Measurements from ENCODE around the gene WNT9A.

Gene WNT9A

GRCh38 chr1:227923353-227924167, 24.2 kb downstream of the WNT9A start:
- no peak overlapping the region for H3K27ac ChIP-seq (ENCODE audit: low read depth, low read length)
- no peak for TF ChIP-seq EZH2phosphoT487 (IDR thresholded peaks at IDR 0.05; ENCODE audit: borderline replicate concordance, low read length)
- TF ChIP-seq, protein P1, sequence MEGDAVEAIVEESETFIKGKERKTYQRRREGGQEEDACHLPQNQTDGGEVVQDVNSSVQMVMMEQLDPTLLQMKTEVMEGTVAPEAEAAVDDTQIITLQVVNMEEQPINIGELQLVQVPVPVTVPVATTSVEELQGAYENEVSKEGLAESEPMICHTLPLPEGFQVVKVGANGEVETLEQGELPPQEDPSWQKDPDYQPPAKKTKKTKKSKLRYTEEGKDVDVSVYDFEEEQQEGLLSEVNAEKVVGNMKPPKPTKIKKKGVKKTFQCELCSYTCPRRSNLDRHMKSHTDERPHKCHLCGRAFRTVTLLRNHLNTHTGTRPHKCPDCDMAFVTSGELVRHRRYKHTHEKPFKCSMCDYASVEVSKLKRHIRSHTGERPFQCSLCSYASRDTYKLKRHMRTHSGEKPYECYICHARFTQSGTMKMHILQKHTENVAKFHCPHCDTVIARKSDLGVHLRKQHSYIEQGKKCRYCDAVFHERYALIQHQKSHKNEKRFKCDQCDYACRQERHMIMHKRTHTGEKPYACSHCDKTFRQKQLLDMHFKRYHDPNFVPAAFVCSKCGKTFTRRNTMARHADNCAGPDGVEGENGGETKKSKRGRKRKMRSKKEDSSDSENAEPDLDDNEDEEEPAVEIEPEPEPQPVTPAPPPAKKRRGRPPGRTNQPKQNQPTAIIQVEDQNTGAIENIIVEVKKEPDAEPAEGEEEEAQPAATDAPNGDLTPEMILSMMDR (IDR thresholded peaks at IDR 0.05; ENCODE audit: low read depth, low read length, poor library complexity, severe bottlenecking): no peak

DNA sequence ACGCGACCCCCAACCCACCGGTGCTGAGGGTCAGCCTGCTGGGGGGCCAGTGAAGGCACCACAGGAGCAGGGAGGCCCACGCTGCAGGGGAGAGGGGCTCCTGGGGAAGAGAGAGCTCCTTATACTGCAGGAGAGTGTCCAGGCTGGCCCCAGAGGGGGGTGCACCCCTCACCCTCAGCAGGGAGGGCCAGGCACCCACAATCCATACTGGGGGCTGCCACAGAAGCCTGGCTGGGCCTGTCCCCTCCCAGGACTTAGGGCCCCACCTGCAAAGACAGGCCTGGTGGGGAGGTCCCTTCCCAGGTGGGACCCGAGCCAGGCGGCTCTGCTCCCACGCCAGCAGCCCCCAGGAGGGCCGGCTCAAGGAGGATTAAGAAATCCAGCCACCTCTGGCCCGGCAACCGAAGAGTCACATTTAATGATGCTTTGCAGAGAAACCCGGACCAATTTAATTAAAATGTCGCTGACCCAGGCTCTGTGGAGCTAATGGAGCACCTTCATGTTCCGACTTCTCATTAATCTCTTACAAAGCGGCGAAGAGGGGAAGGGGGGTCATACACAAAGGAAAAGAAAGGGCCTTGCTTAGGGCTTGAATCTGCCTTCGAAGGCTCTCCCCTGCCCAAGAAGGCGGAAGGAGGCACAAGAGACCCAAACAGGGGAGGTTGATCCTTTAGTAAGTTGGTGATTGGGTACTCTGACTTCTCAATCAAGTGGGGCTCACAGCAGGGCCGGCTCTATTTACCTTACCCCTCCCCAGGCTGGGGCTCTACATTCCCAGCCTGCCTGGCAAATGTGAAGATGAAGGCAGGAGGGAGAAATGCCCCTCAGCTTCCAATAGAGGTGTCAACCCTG, 25.0 kb downstream of the WNT9A start:
- no peaks in the 10 kb centered on the region for H3K79me2 ChIP-seq (ENCODE audit: control insufficient read depth, low read length)
- no peaks in the 10 kb centered on the region for H3K36me3 ChIP-seq (ENCODE audit: control insufficient read depth, low read length)
- H3K4me1 ChIP-seq (ENCODE audit: control insufficient read depth, low read length): no peaks in the 10 kb centered on the region
- TF ChIP-seq, protein P1 (IDR thresholded peaks at IDR 0.05; ENCODE audit: low read depth, low read length, poor library complexity, severe bottlenecking): no peak
- no peak for TF ChIP-seq EZH2phosphoT487 (IDR thresholded peaks at IDR 0.05; ENCODE audit: borderline replicate concordance, low read length)
- H3K27me3 ChIP-seq (ENCODE audit: control insufficient read depth, low read length): no peaks in the 10 kb centered on the region
- no peaks in the 10 kb centered on the region for H3K9me2 ChIP-seq (replicated peaks; ENCODE audit: control insufficient read depth, low read length)
- no peaks in the 10 kb centered on the region for H4K20me1 ChIP-seq (ENCODE audit: control insufficient read depth, insufficient read depth, low read depth, low read length)
- H3K4me3 ChIP-seq (ENCODE audit: low read length): no peak overlapping the region
- H3F3A ChIP-seq (ENCODE audit: control insufficient read depth, insufficient read depth): no peaks in the 10 kb centered on the region
- H3K27ac ChIP-seq (ENCODE audit: low read depth, low read length): no peak overlapping the region
- no peaks in the 10 kb centered on the region for H3K9me3 ChIP-seq (ENCODE audit: control insufficient read depth, insufficient read depth, low read length)
- H3K4me2 ChIP-seq (ENCODE audit: low read length): no peak overlapping the region

More at GRCh38 chr1:227923353-227924167, 24.2 kb downstream of the WNT9A start:
- Histone ChIP-seq H3K4me1 (ENCODE audit: control insufficient read depth, low read length) (no peaks in the 10 kb centered on the region), H3F3A (ENCODE audit: control insufficient read depth, insufficient read depth) (no peaks in the 10 kb centered on the region), H4K20me1 (ENCODE audit: control insufficient read depth, insufficient read depth, low read depth, low read length) (no peaks in the 10 kb centered on the region), H3K9me2 (replicated peaks; ENCODE audit: control insufficient read depth, low read length) (no peaks in the 10 kb centered on the region), H3K9me3 (ENCODE audit: control insufficient read depth, insufficient read depth, low read length) (no peaks in the 10 kb centered on the region), H3K4me2 (ENCODE audit: low read length) (no peak overlapping the region), H3K27me3 (ENCODE audit: control insufficient read depth, low read length) (no peaks in the 10 kb centered on the region), H3K4me3 (ENCODE audit: low read length) (no peak overlapping the region), H3K79me2 (ENCODE audit: control insufficient read depth, low read length) (no peaks in the 10 kb centered on the region), H3K36me3 (ENCODE audit: control insufficient read depth, low read length) (no peaks in the 10 kb centered on the region)

- Histone ChIP-seq H3K27me3 (ENCODE audit: control insufficient read depth, low read length) (no peaks in the 10 kb centered on the region), H3K4me2 (ENCODE audit: low read length) (no peak overlapping the region), H3K79me2 (ENCODE audit: control insufficient read depth, low read length) (no peaks in the 10 kb centered on the region), H3K4me3 (ENCODE audit: low read length) (no peak overlapping the region), H3K9me2 (replicated peaks; ENCODE audit: control insufficient read depth, low read length) (no peaks in the 10 kb centered on the region), H3K36me3 (ENCODE audit: control insufficient read depth, low read length) (no peaks in the 10 kb centered on the region), H4K20me1 (ENCODE audit: control insufficient read depth, insufficient read depth, low read depth, low read length) (no peaks in the 10 kb centered on the region), H3F3A (ENCODE audit: control insufficient read depth, insufficient read depth) (no peaks in the 10 kb centered on the region), H3K4me1 (ENCODE audit: control insufficient read depth, low read length) (no peaks in the 10 kb centered on the region), H3K27ac (ENCODE audit: low read depth, low read length) (no peak overlapping the region), H3K9me3 (ENCODE audit: control insufficient read depth, insufficient read depth, low read length) (no peaks in the 10 kb centered on the region)
- TF ChIP-seq, protein P1 (IDR thresholded peaks at IDR 0.05; ENCODE audit: low read depth, low read length, poor library complexity, severe bottlenecking): no peak
- TF ChIP-seq EZH2phosphoT487 (IDR thresholded peaks at IDR 0.05; ENCODE audit: borderline replicate concordance, low read length): no peak
These were observed 26.1 kb downstream of the WNT9A start for GRCh38 chr1:227921461-227922185.
